Measurements from ENCODE around the gene DDX10. TPM values are rescaled to one million over a fixed set of nuclear protein-coding genes. Genes with fewer than 3 reads are reported as not detected.

The DDX10 gene
- total and polyA plus RNA-seq, 9 of the 15 experiments (the other 6 are each of a cell fraction or from before 2014, with no cell fraction given) = 33.9 to 94.6 (median 50.7) TPM

DNA sequence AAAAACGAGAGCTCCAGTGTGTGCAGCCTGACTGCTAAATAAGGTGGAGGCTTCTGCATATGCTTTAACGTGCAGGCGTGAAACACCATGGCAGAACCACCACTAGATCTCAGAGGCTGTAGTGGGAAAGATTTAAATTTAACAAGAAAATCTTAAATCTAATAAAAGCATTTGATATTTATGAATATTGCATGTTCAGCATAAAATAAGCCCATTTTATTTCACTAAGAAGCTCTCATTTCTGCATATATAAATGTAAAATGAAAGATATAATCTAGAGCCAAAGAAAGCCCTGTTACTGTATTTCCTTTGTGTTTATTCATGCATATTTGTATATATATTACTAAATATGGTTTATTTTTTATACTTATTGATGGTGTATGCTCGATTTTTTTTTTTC, 188.3 kb downstream of the DDX10 start:
- no TSS peak for BruUV-seq (replicated peaks)
- no peaks in the 10 kb centered on the region for H3K4me1 ChIP-seq (replicated peaks in 1 of 2; ENCODE audit: control insufficient read depth in 2 of 2, insufficient read depth in 2 of 2, low read length in 2 of 2)
- no peak overlapping the region for H3K4me3 ChIP-seq
- DNase-seq (ENCODE audit: extremely low read depth in 1 of 4, low spot score in 3 of 4) = no peak
- ATAC-seq = no peak
- no peak for FAIRE-seq
- 70% methylated on average over 4 of the region's 4 CpGs for WGBS (ENCODE audit: insufficient coverage, low coverage, missing lambda C conversion rate)
- no peak overlapping the region for H3K9ac ChIP-seq (ENCODE audit: insufficient read depth in 1 of 2, low read depth in 2 of 2, low read length in 2 of 2)
- no peaks in the 10 kb centered on the region for H3K27me3 ChIP-seq (ENCODE audit: control insufficient read depth in 2 of 2, insufficient read depth in 2 of 2, low read length in 2 of 2)
- H3K27ac ChIP-seq (ENCODE audit: extremely low read depth, low read depth, low read length) = no peak overlapping the region
- H2AFZ ChIP-seq (ENCODE audit: low read depth, low read length) = no peak overlapping the region
- H3K79me2 ChIP-seq (ENCODE audit: control insufficient read depth, insufficient read depth, low read length) = no peaks in the 10 kb centered on the region
- ChIA-PET CTCF (ENCODE audit: low intra/inter-chr PET ratio) (no interaction called here), POLR2A (no interaction called here)
- H3K9me3 ChIP-seq (replicated peaks; ENCODE audit: control insufficient read depth, insufficient read depth, low read depth, low read length) = no peaks in the 10 kb centered on the region
- intact Hi-C loops (cut with micrococcal nuclease) (no loop called here), in situ Hi-C loops (cut with MboI) (no loop called here)
- H3K36me3 ChIP-seq (ENCODE audit: control insufficient read depth, insufficient read depth, low read length) = peaks cover 16% of the 10 kb centered on the region
- H3K9me1 ChIP-seq (ENCODE audit: control insufficient read depth, insufficient read depth, low read length) = no peaks in the 10 kb centered on the region
- H4K20me1 ChIP-seq (replicated peaks; ENCODE audit: control insufficient read depth, insufficient read depth, low read length) = no peaks in the 10 kb centered on the region
- H3K4me2 ChIP-seq (ENCODE audit: insufficient read depth, low read length) = no peak overlapping the region
- TF ChIP-seq, protein P1, sequence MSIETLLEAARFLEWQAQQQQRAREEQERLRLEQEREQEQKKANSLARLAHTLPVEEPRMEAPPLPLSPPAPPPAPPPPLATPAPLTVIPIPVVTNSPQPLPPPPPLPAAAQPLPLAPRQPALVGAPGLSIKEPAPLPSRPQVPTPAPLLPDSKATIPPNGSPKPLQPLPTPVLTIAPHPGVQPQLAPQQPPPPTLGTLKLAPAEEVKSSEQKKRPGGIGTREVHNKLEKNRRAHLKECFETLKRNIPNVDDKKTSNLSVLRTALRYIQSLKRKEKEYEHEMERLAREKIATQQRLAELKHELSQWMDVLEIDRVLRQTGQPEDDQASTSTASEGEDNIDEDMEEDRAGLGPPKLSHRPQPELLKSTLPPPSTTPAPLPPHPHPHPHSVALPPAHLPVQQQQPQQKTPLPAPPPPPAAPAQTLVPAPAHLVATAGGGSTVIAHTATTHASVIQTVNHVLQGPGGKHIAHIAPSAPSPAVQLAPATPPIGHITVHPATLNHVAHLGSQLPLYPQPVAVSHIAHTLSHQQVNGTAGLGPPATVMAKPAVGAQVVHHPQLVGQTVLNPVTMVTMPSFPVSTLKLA (conservative IDR thresholded peaks at IDR 0.05) = no peak
- TF ChIP-seq ZNF140 (CRISPR knock-in tag; IDR thresholded peaks at IDR 0.05) (no peak), THAP12 (CRISPR knock-in tag; IDR thresholded peaks at IDR 0.05) (no peak), ARID3A (IDR thresholded peaks at IDR 0.05; ENCODE audit: borderline replicate concordance, low read depth, low read length) (no peak), ZKSCAN3 (CRISPR knock-in tag; IDR thresholded peaks at IDR 0.05) (no peak), NELFE (IDR thresholded peaks at IDR 0.05; ENCODE audit: insufficient read depth, insufficient read length) (no peak), DMBX1 (CRISPR knock-in tag; IDR thresholded peaks at IDR 0.05; ENCODE audit: borderline replicate concordance) (no peak), C11orf30 (IDR thresholded peaks at IDR 0.05; ENCODE audit: low read depth) (peak; percentile 59), FOXP4 (CRISPR knock-in tag; IDR thresholded peaks at IDR 0.05; ENCODE audit: borderline replicate concordance) (no peak), ZNF316 (IDR thresholded peaks at IDR 0.05) (peak; percentile 85), MAFF (IDR thresholded peaks at IDR 0.05; ENCODE audit: low read length) (peak; percentile 50; the same call in 1 of the 2 replicates), MAFG (tag; conservative IDR thresholded peaks at IDR 0.05) (peak; percentile 48; the same call in 1 of the 2 replicates), MAFK (IDR thresholded peaks at IDR 0.05; ENCODE audit: low read length) (peak; percentile 46; the same call in 1 of the 2 replicates)
- TF ChIP-seq, protein P2, sequence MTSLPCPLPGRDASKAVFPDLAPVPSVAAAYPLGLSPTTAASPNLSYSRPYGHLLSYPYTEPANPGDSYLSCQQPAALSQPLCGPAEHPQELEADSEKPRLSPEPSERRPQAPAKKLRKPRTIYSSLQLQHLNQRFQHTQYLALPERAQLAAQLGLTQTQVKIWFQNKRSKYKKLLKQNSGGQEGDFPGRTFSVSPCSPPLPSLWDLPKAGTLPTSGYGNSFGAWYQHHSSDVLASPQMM (CRISPR knock-in tag; IDR thresholded peaks at IDR 0.05) = no peak
